GM23338 (cell line): Measurements from ENCODE around the gene SNX4.

Source experiments
- CTCF ChIP-seq, 2 experiments: fragments of 200-600 bp in 1 of 2; sonication (generic) in 1 of 2; conservative IDR thresholded peaks; 2 replicates each; pipeline versions ENCODE4 v1.5.1 to v1.6.1; 2016 to 2017; ENCODE audit warnings: antibody characterized with exemption in 2 of 2, low read depth in 2 of 2, mild to moderate bottlenecking in 2 of 2, moderate library complexity in 1 of 2
- EZH2 ChIP-seq: fragments of 200-600 bp; sonication (generic); IDR thresholded peaks from one replicate; pipeline ENCODE4 v1.8.0; 2017; ENCODE audit warnings: antibody characterized with exemption, mild to moderate bottlenecking, low read depth; ENCODE audit not compliant: unreplicated experiment
- JUNB ChIP-seq: IDR thresholded peaks from one replicate; pipeline ENCODE4 v1.6.1; 2016; ENCODE audit warnings: antibody characterized with exemption; ENCODE audit not compliant: unreplicated experiment
- POLR2AphosphoS5 ChIP-seq: IDR thresholded peaks from 2 replicates; pipeline ENCODE4 v1.6.1; 2016; ENCODE audit warnings: antibody characterized with exemption, low read depth
- STAT1 ChIP-seq: IDR thresholded peaks from one replicate; pipeline ENCODE4 v1.6.1; 2016; ENCODE audit warnings: antibody characterized with exemption; ENCODE audit not compliant: unreplicated experiment
- ZNF331 ChIP-seq: fragments of 250-450 bp; sonication (Bioruptor Pico); IDR thresholded peaks from 2 replicates; pipeline ENCODE4 v1.5.0; 2020; ENCODE audit warnings: low read depth, mild to moderate bottlenecking, moderate library complexity

- TF ChIP-seq CTCF (conservative IDR thresholded peaks at IDR 0.05; ENCODE audit: low read depth in 2 of 2) = no peak
- TF ChIP-seq EZH2 = no peak
- TF ChIP-seq JUNB = no peak
- TF ChIP-seq POLR2AphosphoS5 = no peak
- no peak for TF ChIP-seq STAT1
- TF ChIP-seq ZNF331 = no peak
Measured at GRCh38 chr3:125416235-125416634, 103.8 kb downstream of the SNX4 start.
